GM10266 (cell line): Measurements from ENCODE around the gene ZNF677.
A peak's percentile ranks its signal among the peaks of the same experiment; 100 is the strongest.
"Not testable (repeated sequence)": the region's sequence is repeated elsewhere in the genome, so short reads cannot be mapped to it uniquely, and the experiment has no call there.

ENCODE experiments used
- DNase-seq: peaks from one replicate; pipeline ENCODE4 v3.0.0; 2012; ENCODE audit errors: extremely low spot score
- TF ChIP-seq, protein P1 (sequence below): IDR thresholded peaks from 2 replicates; pipeline ENCODE4 v1.5.1; 2012; ENCODE audit warnings: mild to moderate bottlenecking, low read depth; ENCODE audit not compliant: control insufficient read depth, insufficient read depth; ENCODE audit errors: missing control alignments

The ZNF677 gene

DNA sequence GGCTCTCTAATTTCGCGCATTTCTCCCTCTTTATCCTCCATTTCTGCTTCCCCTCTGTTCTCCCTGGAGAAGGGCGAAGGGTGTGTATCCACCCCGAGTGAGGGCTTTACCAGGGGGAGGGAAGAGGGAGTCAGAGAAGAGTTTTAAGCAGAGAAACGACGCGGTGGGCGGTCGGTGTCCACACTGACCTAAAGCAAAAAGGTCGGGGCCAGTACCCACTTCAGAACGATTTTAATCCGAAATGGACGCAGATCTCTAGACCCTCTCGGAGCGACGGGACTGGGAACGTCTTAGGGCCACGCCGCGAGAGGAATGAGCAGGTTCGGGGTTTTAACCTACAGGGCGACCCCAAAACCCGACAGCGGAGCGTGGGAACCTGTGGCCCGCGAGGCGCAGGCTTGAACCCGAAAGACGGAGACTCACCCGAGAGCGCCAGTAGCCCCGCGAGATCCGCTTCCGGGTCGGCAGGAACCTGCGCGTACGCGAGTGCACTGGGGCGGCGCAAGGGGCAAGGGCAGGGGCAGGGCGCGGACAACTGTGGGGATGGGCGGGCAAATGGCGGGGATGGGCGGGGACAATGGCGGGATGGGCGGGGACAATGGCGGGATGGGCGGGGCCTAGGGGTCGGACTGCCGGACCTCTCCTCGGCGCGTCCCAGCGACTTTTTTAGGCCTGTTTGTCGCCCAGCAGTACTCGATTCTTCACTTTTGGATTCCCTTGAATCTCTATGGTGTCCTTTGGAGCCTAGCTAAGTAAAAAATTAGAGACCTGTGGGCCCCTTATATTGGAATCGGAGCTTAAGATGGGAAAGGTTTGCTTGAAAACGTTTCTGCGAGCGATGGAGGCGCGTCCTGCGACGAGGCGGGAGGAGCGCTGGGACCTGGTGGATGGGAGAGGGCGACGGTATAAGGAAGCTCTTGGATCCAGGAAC, at the start of gene ZNF677:
Gene ZNF677, minus strand, starts transcription at position 463 of the 931 bp plus-strand sequence. CDS start 3,323 bp downstream, outside the sequence.
- DNase-seq: peak; percentile 66
- TF ChIP-seq, protein P1, sequence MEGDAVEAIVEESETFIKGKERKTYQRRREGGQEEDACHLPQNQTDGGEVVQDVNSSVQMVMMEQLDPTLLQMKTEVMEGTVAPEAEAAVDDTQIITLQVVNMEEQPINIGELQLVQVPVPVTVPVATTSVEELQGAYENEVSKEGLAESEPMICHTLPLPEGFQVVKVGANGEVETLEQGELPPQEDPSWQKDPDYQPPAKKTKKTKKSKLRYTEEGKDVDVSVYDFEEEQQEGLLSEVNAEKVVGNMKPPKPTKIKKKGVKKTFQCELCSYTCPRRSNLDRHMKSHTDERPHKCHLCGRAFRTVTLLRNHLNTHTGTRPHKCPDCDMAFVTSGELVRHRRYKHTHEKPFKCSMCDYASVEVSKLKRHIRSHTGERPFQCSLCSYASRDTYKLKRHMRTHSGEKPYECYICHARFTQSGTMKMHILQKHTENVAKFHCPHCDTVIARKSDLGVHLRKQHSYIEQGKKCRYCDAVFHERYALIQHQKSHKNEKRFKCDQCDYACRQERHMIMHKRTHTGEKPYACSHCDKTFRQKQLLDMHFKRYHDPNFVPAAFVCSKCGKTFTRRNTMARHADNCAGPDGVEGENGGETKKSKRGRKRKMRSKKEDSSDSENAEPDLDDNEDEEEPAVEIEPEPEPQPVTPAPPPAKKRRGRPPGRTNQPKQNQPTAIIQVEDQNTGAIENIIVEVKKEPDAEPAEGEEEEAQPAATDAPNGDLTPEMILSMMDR: no peak

DNA sequence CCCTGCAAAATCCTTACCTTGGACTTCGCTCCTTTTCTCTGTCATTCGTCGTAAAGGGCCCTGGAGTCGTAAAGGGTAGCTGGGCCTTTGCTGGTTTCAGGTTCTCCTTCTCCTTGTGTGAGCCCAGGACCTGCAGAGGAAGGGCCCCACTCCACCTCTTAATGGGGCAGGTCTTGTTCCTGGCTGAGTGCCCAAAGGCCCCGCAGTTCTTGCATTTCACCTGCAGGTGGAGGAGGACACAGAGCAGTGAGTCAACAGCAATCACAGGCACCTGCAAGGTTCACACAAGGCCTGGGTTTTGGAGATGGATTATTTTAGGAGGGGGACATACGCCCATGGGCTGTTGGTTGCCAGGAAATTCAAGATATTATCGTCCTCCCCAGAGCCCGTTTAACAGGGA, 46.7 kb upstream of the ZNF677 start:
- DNase-seq: not testable (repeated sequence)

DNA sequence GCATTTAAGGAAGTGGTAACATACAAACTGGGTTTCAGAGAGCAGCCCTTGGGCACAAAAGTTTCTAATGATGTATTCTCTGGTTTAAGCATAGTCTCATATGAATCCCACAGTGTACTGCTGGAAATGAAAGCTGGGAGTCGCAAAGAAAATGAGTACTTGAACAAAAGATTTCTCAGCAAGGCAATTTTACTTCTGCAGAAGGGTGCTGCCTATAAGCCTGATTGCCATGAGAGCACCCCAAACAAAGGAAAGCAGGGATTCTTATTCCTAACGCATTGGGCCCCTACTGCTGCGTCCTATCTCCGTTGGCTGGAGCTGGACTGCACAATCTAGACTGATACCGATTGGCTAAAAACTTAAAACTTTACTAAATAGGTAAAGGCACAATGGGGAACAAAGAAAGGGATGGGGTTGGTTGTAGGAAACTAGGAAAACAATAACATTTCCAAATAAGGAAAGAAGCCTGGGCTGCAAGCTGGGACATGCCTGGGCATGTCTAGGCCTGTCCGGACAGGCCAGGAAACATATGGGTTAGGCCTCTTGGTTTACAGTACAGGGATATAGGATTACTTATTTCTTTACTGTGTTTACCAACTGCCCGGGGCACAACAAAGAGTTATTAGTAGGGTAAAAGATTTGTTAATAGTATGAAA, 40.2 kb upstream of the ZNF677 start:
- TF ChIP-seq, protein P1: no peak
- DNase-seq: no peak

DNA sequence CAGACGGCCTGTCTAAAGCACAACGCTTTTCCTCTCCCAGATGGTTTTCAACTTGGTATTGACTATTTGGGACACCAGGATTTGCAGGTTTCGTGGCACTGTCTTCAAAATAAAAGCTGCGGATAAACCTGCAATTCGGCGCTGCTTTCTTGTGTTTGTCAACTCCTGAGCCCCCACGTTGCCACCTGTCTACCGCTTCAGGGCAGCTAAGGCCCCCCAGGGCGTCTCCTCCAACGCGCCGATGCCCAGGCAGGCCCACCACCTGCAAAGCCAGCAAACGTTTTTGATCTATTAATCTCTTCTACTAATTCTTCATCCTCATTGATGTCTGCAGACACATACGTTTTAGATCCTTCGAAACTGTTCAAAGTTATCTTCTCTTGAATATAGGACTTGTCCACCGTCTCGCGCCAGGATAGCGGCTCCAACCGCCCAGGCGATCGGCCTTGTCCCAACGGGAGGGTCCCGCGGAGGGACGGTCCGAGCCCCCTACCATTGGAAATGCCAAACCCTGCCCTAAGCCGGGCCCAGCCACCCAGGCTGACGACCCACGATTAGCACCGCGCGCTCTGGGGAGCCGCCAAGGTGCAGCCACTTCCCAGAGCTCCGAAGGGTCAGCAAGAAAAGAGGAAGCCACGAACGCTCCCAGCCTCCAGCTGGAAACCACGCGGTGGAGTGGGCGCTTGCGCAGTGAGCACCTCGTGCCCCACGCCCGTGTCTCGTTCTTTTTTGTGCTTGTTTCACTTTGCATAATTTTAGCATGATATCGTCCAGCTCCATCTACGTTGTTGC, 36.3 kb upstream of the ZNF677 start:
- no peak for DNase-seq

DNA sequence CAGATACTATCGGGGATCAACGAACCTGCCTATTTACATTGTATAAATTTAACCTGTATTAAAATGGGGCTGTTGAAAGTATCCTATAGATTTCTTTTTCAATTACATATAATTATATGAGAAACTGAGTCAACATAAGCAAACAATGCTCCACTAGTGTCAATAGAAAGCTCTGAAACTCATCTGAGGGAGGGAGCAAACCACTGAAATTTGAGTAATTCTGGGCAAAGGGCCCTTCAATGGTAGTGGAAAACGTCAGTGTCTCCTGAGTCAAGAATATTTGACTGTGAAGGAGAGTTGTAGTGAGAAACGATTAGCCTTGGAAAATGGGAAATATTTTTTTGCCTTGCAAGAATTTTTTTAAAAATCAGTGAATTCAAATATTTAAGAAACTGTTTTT, 30.4 kb upstream of the ZNF677 start:
- no peak for DNase-seq
- TF ChIP-seq, protein P1: no peak

More for the DNA sequence above, 36.3 kb upstream of the ZNF677 start:
- TF ChIP-seq, protein P1: no peak

DNA sequence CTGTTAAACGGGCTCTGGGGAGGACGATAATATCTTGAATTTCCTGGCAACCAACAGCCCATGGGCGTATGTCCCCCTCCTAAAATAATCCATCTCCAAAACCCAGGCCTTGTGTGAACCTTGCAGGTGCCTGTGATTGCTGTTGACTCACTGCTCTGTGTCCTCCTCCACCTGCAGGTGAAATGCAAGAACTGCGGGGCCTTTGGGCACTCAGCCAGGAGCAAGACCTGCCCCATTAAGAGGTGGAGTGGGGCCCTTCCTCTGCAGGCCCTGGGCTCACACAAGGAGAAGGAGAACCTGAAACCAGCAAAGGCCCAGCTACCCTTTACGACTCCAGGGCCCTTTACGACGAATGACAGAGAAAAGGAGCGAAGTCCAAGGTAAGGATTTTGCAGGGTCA, 27.3 kb upstream of the ZNF677 start:
- DNase-seq: not testable (repeated sequence)

DNA sequence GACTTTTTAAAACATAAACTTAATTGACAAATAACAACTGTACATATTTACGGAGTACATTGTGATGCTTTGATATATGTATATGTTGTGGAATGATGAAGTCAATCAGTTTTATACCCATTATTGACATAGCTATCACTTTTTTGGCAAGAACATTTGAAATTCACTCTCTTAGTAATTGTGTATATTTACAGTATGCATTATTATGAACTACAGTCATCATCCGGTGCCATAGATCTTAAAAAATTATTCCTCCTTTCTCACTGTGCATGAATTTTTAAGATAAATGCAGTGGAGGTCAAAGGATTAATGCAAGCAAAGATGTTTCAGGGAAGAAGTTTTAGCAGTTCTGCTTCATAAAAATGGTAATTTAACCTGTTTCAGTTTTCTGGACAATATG, 20.8 kb upstream of the ZNF677 start:
- TF ChIP-seq, protein P1: no peak
- DNase-seq: no peak
